Astrocyte (in vitro differentiated cells and primary cell): ENCODE measurements around the gene RTN1. TPM values are rescaled to one million over a fixed set of nuclear protein-coding genes. Genes with fewer than 3 reads are reported as not detected.

Experiments
- DNase-seq: peaks from one replicate; pipeline ENCODE4 v3.0.0-alpha.2; 2010; ENCODE audit warnings: low read depth
- FAIRE-seq: peaks from 2 replicates; lab custom pipeline; 2011; peaks lifted over from hg19 to GRCh38; lab: Jason Lieb, UNC
- H2AFZ ChIP-seq: 2 replicates; pipeline ENCODE4 v1.6.0; 2012; ENCODE audit warnings: low read depth, low read length, inconsistent platforms
- H3K27ac ChIP-seq: 2 replicates; pipeline ENCODE4 v1.5.1; 2011; ENCODE audit warnings: low read depth, low read length, inconsistent platforms
- H3K27me3 ChIP-seq: 2 replicates; pipeline ENCODE4 v1.6.0; 2011; ENCODE audit warnings: low read length, inconsistent platforms; ENCODE audit not compliant: insufficient read depth
- H3K36me3 ChIP-seq: 2 replicates; pipeline ENCODE4 v1.5.1; 2011; ENCODE audit warnings: low read length, inconsistent platforms; ENCODE audit not compliant: insufficient read depth
- H3K4me1 ChIP-seq: 2 replicates; pipeline ENCODE4 v1.5.1; 2011; ENCODE audit warnings: low read length, inconsistent platforms; ENCODE audit not compliant: insufficient read depth
- H3K4me2 ChIP-seq: 2 replicates; pipeline ENCODE4 v1.6.0; 2012; ENCODE audit warnings: low read length, inconsistent platforms
- H3K4me3 ChIP-seq: 2 replicates; pipeline ENCODE4 v1.5.1; 2011; ENCODE audit warnings: low read depth, mild to moderate bottlenecking, low read length, inconsistent platforms; ENCODE audit not compliant: insufficient read depth
- H3K79me2 ChIP-seq: 2 replicates; pipeline ENCODE4 v1.6.0; 2012; ENCODE audit warnings: mild to moderate bottlenecking, low read length, inconsistent platforms; ENCODE audit not compliant: insufficient read depth
- H3K9ac ChIP-seq: 2 replicates; pipeline ENCODE4 v1.6.0; 2012; ENCODE audit warnings: mild to moderate bottlenecking, low read length, inconsistent platforms
- H3K9me3 ChIP-seq: 2 replicates; pipeline ENCODE4 v1.5.1; 2012; ENCODE audit warnings: low read depth, mild to moderate bottlenecking, low read length, inconsistent platforms; ENCODE audit not compliant: insufficient read depth
- H4K20me1 ChIP-seq: 2 replicates; pipeline ENCODE4 v1.6.0; 2012; ENCODE audit warnings: low read length, inconsistent platforms; ENCODE audit not compliant: insufficient read depth
- H3K27ac Mint-ChIP-seq: one replicate; pipeline ENCODE4 v1.8.0; 2021; ENCODE audit warnings: mild to moderate bottlenecking, mixed read lengths; ENCODE audit not compliant: unreplicated experiment
- H3K27me3 Mint-ChIP-seq: one replicate; pipeline ENCODE4 v1.8.0; 2021; ENCODE audit warnings: low read depth, mixed read lengths; ENCODE audit not compliant: unreplicated experiment
- H3K36me3 Mint-ChIP-seq: one replicate; pipeline ENCODE4 v1.8.0; 2021; ENCODE audit warnings: low read depth, mixed read lengths; ENCODE audit not compliant: unreplicated experiment
- H3K4me1 Mint-ChIP-seq: one replicate; pipeline ENCODE4 v1.8.0; 2021; ENCODE audit warnings: low read depth, mixed read lengths; ENCODE audit not compliant: unreplicated experiment
- H3K4me3 Mint-ChIP-seq: one replicate; pipeline ENCODE4 v1.8.0; 2021; ENCODE audit warnings: mild to moderate bottlenecking, moderate library complexity, mixed read lengths; ENCODE audit not compliant: unreplicated experiment
- H3K9me3 Mint-ChIP-seq: one replicate; pipeline ENCODE4 v1.8.0; 2021; ENCODE audit warnings: mild to moderate bottlenecking, mixed read lengths; ENCODE audit not compliant: unreplicated experiment
- CTCF ChIP-seq: IDR thresholded peaks from 2 replicates; pipeline ENCODE4 v1.5.1; 2011; ENCODE audit warnings: low read depth, mild to moderate bottlenecking, inconsistent platforms, low read length, moderate library complexity; ENCODE audit not compliant: insufficient read depth
- EZH2 ChIP-seq: IDR thresholded peaks from 2 replicates; pipeline ENCODE4 v1.6.1; 2012; ENCODE audit warnings: mild to moderate bottlenecking, low read length, inconsistent platforms; ENCODE audit not compliant: insufficient read depth
- microRNA-seq: library from miRNA; unstranded; fragments of <30 nt; microRNA quantifications from one replicate; pipeline ENCODE4 v1.2.0, GENCODE V29; 2020
- total RNA-seq: library from RNA; stranded (reverse); gene quantifications from 2 replicates; pipeline ENCODE4 v1.2.1, GENCODE V29; 2021

Gene RTN1
- total RNA-seq, 1 donor from 2014 or later: 1.2 TPM

DNA sequence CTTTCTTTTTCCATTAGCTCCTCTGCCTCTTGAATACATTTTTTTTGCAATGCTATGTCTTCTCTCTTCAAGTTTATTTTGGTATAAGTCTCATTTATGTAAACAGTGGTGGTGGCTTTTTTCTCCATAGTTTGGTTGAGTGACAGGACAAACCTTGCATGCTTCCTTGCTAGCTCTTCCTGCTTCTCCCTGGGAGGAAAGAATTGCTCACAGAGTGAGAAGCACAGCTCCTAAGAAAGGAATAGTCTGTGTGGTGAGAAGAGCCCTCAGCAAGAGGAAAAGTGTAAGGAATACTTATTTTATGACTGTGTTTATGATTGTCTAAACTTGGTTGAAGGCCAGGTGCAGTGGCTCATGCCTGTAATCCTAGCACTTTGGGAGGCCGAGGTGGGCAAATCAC is 305.5 kb downstream of the RTN1 start:
- H3K27ac Mint-ChIP-seq: no peak overlapping the region
- no peaks in the 10 kb centered on the region for H3K79me2 ChIP-seq
- H3K4me3 Mint-ChIP-seq: no peak overlapping the region
- no peak overlapping the region for H3K4me2 ChIP-seq
- no peak for FAIRE-seq
- H2AFZ ChIP-seq: no peak overlapping the region
- peaks cover 4% of the 10 kb centered on the region for H3K4me1 Mint-ChIP-seq
- H3K9me3 ChIP-seq: no peaks in the 10 kb centered on the region
- H3K4me1 ChIP-seq: no peaks in the 10 kb centered on the region
- H4K20me1 ChIP-seq: no peaks in the 10 kb centered on the region
- H3K36me3 ChIP-seq: no peaks in the 10 kb centered on the region
- H3K27me3 ChIP-seq: no peaks in the 10 kb centered on the region
- H3K27ac ChIP-seq: no peak overlapping the region
- DNase-seq: peak; percentile 6
- no peak for TF ChIP-seq EZH2
- no peak for TF ChIP-seq CTCF
- H3K9ac ChIP-seq: no peak overlapping the region
- H3K36me3 Mint-ChIP-seq: no peaks in the 10 kb centered on the region
- no peaks in the 10 kb centered on the region for H3K9me3 Mint-ChIP-seq
- no peaks in the 10 kb centered on the region for H3K27me3 Mint-ChIP-seq
- H3K4me3 ChIP-seq: no peak overlapping the region

- Mint-ChIP-seq H3K4me3 (no peak overlapping the region), H3K9me3 (no peaks in the 10 kb centered on the region), H3K27me3 (no peaks in the 10 kb centered on the region), H3K4me1 (peaks cover 4% of the 10 kb centered on the region), H3K36me3 (no peaks in the 10 kb centered on the region), H3K27ac (no peak overlapping the region)
- Histone ChIP-seq H3K36me3 (no peaks in the 10 kb centered on the region), H3K9me3 (no peaks in the 10 kb centered on the region), H4K20me1 (no peaks in the 10 kb centered on the region), H3K4me2 (no peak overlapping the region), H3K4me1 (no peaks in the 10 kb centered on the region), H2AFZ (no peak overlapping the region), H3K9ac (no peak overlapping the region), H3K79me2 (no peaks in the 10 kb centered on the region), H3K4me3 (no peak overlapping the region), H3K27ac (no peak overlapping the region), H3K27me3 (no peaks in the 10 kb centered on the region)
- DNase-seq: no peak
- no peak for TF ChIP-seq EZH2
- TF ChIP-seq CTCF: no peak
- no peak for FAIRE-seq
Measured at GRCh38 chr14:59564366-59564765, 306.2 kb downstream of the RTN1 start.

- no peaks in the 10 kb centered on the region for H3K27me3 Mint-ChIP-seq
- Histone ChIP-seq H3K36me3 (no peaks in the 10 kb centered on the region), H3K79me2 (no peaks in the 10 kb centered on the region), H3K9ac (no peak overlapping the region), H3K27ac (no peak overlapping the region), H3K4me2 (no peak overlapping the region), H3K4me1 (no peaks in the 10 kb centered on the region), H4K20me1 (no peaks in the 10 kb centered on the region), H2AFZ (no peak overlapping the region), H3K27me3 (no peaks in the 10 kb centered on the region), H3K9me3 (no peaks in the 10 kb centered on the region), H3K4me3 (no peak overlapping the region)
- peaks cover 4% of the 10 kb centered on the region for H3K4me1 Mint-ChIP-seq
- H3K9me3 Mint-ChIP-seq: peaks cover 3% of the 10 kb centered on the region
- no peak for FAIRE-seq
- TF ChIP-seq EZH2 (no peak), CTCF (no peak)
- no peaks in the 10 kb centered on the region for H3K36me3 Mint-ChIP-seq
- no peak for DNase-seq
- no peak overlapping the region for H3K27ac Mint-ChIP-seq
- H3K4me3 Mint-ChIP-seq: no peak overlapping the region
Measured at GRCh38 chr14:59547310-59547709, 323.3 kb downstream of the RTN1 start.

Small RNA genes lying within 50 kb of the gene (microRNA-seq; reads per million reads assigned to microRNA genes)
- not detected for gene MIR5586

Other genes with a start within 250 kb of the RTN1 start
- 0.05 TPM in 1 of 2 replicates, not detected in the other for gene LRRC9, start 49.4 kb upstream of the RTN1 start, total RNA-seq
- gene PCNX4, start 221.1 kb upstream of the RTN1 start, total RNA-seq: 67.9 and 71.3 TPM in 2 replicates